ENCODE results near the gene GGTLC2.

DNA sequence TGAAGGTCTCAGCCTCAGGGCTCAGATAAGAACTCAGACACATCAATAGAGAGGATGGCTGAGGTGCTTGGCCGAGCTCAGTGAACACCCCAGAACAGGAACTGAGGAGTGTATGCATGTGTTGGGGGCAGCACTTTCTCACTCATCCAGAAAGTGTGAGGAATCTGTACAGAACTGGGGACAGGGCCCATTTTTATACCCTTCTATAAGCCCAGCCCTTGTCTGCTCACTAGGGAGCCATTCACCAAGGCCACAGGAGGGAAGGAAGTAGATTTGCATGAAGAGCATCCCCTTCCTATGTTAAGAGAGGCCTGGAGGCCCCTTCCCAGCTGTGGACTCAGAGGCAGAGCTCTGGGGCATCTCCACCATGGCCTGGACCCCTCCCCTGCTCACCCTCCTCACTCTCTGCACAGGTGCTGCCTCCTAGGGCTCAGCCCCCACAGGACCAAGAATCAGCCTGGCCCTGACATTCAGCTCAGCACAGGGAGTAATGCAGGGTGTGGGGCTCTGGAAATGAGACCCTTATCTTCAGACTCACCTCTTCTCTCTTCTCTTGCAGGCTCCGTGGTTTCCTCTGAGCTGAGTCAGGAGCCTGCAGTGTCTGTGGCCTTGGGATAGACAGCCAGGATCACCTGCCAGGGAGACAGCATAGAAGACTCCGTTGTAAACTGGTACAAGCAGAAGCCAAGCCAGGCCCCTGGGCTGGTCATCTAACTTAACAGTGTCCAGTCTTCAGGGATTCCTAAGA, 39.9 kb upstream of the GGTLC2 start:
- TF ChIP-seq SIN3A (IDR thresholded peaks at IDR 0.05; ENCODE audit: borderline replicate concordance, insufficient read depth, low read depth, low read length) = no peak
- TF ChIP-seq, protein P1, sequence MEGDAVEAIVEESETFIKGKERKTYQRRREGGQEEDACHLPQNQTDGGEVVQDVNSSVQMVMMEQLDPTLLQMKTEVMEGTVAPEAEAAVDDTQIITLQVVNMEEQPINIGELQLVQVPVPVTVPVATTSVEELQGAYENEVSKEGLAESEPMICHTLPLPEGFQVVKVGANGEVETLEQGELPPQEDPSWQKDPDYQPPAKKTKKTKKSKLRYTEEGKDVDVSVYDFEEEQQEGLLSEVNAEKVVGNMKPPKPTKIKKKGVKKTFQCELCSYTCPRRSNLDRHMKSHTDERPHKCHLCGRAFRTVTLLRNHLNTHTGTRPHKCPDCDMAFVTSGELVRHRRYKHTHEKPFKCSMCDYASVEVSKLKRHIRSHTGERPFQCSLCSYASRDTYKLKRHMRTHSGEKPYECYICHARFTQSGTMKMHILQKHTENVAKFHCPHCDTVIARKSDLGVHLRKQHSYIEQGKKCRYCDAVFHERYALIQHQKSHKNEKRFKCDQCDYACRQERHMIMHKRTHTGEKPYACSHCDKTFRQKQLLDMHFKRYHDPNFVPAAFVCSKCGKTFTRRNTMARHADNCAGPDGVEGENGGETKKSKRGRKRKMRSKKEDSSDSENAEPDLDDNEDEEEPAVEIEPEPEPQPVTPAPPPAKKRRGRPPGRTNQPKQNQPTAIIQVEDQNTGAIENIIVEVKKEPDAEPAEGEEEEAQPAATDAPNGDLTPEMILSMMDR (IDR thresholded peaks at IDR 0.05) = no peak
- TF ChIP-seq POLR2AphosphoS5 (IDR thresholded peaks at IDR 0.05; ENCODE audit: low read depth, low read length) = no peak
- no peak for TF ChIP-seq TCF7L2 (IDR thresholded peaks at IDR 0.05; ENCODE audit: low read depth, low read length)
- TF ChIP-seq, protein P2, sequence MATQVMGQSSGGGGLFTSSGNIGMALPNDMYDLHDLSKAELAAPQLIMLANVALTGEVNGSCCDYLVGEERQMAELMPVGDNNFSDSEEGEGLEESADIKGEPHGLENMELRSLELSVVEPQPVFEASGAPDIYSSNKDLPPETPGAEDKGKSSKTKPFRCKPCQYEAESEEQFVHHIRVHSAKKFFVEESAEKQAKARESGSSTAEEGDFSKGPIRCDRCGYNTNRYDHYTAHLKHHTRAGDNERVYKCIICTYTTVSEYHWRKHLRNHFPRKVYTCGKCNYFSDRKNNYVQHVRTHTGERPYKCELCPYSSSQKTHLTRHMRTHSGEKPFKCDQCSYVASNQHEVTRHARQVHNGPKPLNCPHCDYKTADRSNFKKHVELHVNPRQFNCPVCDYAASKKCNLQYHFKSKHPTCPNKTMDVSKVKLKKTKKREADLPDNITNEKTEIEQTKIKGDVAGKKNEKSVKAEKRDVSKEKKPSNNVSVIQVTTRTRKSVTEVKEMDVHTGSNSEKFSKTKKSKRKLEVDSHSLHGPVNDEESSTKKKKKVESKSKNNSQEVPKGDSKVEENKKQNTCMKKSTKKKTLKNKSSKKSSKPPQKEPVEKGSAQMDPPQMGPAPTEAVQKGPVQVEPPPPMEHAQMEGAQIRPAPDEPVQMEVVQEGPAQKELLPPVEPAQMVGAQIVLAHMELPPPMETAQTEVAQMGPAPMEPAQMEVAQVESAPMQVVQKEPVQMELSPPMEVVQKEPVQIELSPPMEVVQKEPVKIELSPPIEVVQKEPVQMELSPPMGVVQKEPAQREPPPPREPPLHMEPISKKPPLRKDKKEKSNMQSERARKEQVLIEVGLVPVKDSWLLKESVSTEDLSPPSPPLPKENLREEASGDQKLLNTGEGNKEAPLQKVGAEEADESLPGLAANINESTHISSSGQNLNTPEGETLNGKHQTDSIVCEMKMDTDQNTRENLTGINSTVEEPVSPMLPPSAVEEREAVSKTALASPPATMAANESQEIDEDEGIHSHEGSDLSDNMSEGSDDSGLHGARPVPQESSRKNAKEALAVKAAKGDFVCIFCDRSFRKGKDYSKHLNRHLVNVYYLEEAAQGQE (IDR thresholded peaks at IDR 0.05; ENCODE audit: insufficient read depth in 1 of 2, low read depth in 2 of 2, low read length in 1 of 2) = no peak

All from Panc1 (cell line).